Hindlimb muscle (tissue), 1 donor: ENCODE measurements around the gene NDUFA11. TPM values are rescaled to one million over a fixed set of nuclear protein-coding genes. Genes with fewer than 3 reads are reported as not detected.
A peak's percentile ranks its signal among the peaks of the same experiment; 100 is the strongest.
"Not testable (repeated sequence)": the region's sequence is repeated elsewhere in the genome, so short reads cannot be mapped to it uniquely, and the experiment has no call there.

Experiments
- DNase-seq: peaks from one replicate; pipeline ENCODE4 v3.0.0-alpha.2; 2013
- polyA plus RNA-seq: library from polyadenylated mRNA; unstranded; fragments of 120-200 nt; gene quantifications from one replicate; pipeline ENCODE4 v1.2.1, GENCODE V29; 2013; ENCODE audit not compliant: insufficient read length

NDUFA11 gene
- polyA plus RNA-seq, 1 donor = 215 TPM

- DNase-seq = not testable (repeated sequence)
Measured at GRCh38 chr19:5884065-5884811, 19.4 kb downstream of the NDUFA11 start.

GRCh38 chr19:5883157-5883873 lies 20.3 kb downstream of the NDUFA11 start:
- DNase-seq = not testable (repeated sequence)

GRCh38 chr19:5882421-5882968 lies 21.1 kb downstream of the NDUFA11 start:
- no peak for DNase-seq

GRCh38 chr19:5881543-5882299 lies 21.9 kb downstream of the NDUFA11 start:
- no peak for DNase-seq

- peak; percentile 77 for DNase-seq
Measured at GRCh38 chr19:5880604-5881078, 22.9 kb downstream of the NDUFA11 start.

GRCh38 chr19:5880196-5880595 lies 23.4 kb downstream of the NDUFA11 start:
- no peak for DNase-seq

GRCh38 chr19:5877882-5878281 lies 25.7 kb downstream of the NDUFA11 start:
- no peak for DNase-seq

GRCh38 chr19:5877427-5877826 lies 26.2 kb downstream of the NDUFA11 start:
- DNase-seq = no peak

DNA sequence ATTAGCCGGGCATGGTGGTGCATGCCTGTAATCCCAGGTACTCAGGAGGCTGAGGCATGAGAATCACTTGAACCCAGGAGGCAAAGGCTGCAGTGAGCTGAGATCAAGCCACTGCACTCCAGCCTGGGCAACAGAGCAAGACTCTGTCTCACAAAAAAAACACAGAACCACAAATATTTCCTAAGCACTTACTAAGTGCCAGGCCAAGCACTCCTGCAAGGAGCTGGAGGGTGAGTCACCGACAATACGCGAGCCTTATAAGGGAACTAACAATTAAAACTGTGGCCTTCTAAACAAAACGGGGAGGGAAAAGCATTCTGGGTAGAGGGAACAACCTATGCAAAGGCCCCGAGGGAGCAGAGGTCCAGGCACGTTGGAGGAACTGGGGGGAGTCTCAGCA lies 29.1 kb downstream of the NDUFA11 start:
- not testable (repeated sequence) for DNase-seq

DNA sequence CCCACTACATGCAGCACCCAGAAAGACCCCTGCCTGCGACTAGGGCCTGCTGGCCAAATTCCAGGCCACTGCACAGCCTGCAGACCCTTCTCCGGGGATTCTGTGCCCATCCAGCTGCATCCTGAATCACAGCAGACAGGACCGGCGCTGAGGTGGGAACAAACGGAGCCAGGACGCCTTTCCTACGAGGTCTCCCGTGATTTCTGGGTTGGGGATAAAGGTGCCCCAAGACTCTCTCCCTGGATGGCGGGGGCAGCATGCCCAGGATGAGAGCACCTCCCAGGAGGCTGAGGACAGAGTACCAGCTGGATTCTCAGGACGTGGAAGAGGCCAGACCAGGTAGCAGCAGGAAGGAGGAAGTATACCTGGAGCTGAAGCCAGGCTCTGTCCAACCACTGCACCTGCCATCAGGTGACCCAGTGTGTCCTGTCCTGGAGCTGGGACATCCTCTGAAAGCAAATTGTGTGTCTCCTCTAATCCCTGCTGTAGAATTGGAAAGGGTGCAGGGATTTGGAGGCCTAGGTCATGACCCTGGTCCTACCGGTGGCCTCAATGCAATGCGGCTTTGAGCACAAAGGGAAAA lies 29.9 kb downstream of the NDUFA11 start:
- DNase-seq = no peak

- no peak for DNase-seq
Measured at GRCh38 chr19:5870986-5871394, 32.6 kb downstream of the NDUFA11 start.

GRCh38 chr19:5867201-5868136 lies 36.1 kb downstream of the NDUFA11 start:
- no peak for DNase-seq

- DNase-seq = no peak
Measured at GRCh38 chr19:5865772-5866171, 37.8 kb downstream of the NDUFA11 start.

DNA sequence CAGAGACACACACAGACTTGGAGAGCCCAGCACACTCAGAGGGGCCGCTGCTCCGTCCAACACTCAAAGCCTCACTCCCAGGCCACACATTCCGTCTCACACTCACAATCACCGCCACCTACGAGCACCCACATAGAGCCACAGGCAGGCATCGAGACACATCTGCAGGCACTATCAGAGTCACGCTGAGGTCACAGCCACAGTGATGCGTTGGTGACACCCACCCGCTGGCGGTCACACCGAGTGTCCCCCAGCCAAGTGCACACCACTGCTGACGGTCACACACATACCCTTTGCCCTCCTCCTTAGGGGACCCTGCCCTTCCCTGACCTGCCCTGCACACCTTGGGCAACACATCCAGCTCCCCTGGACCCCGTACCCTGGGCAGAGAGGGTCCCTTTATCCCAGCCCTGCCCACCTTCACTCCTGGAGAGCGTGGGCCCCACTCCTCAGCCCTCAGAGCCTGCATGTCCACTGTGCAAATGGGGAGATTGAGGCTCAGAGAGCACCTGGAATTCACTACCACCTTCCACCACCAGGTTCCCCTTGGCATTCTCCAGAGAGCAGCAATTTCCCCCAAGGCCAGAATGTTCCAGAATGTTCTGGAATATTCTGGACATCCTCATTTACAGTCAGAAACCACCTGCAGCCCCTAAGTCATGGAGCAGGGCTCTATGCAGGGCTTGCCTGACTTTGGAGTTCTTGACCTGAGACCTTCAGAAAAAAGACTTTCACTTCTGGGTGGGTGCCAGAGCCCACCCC lies 38.7 kb downstream of the NDUFA11 start:
- no peak for DNase-seq

DNA sequence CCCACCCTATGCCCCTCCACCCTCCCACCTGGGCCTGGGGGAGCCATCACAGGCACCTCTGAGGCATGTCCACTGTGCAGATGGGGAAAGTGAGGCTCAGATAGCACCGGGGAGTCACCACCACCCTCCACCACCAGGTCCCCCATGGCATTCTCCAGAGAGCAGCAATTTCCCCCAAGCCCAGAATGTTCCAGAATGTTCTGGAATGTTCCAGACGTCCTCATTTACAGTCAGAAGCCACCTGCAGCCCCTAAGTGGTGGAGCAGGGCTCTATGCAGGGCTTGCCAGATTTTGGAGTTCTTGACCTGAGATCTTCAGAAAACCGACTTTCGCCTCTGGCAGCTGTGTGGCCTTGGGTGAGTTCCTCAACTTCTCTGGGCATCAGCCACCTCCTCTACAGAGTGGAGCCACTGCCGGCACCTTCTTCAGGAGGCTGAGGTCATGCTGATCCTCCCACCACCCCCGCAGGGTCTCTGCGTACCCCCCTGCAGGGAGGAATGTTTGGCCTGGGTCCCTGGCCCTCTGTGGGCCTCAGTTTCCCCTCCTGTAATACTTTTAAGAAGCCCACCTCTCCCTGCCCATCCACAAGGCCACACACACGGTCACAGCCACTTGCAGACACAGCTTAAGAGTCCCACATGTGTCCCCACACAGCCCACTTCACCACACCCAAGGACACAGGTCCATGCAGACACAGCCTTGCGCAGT lies 39.4 kb downstream of the NDUFA11 start:
- DNase-seq = no peak

- DNase-seq = no peak
Measured at GRCh38 chr19:5863030-5863665, 40.4 kb downstream of the NDUFA11 start.

DNA sequence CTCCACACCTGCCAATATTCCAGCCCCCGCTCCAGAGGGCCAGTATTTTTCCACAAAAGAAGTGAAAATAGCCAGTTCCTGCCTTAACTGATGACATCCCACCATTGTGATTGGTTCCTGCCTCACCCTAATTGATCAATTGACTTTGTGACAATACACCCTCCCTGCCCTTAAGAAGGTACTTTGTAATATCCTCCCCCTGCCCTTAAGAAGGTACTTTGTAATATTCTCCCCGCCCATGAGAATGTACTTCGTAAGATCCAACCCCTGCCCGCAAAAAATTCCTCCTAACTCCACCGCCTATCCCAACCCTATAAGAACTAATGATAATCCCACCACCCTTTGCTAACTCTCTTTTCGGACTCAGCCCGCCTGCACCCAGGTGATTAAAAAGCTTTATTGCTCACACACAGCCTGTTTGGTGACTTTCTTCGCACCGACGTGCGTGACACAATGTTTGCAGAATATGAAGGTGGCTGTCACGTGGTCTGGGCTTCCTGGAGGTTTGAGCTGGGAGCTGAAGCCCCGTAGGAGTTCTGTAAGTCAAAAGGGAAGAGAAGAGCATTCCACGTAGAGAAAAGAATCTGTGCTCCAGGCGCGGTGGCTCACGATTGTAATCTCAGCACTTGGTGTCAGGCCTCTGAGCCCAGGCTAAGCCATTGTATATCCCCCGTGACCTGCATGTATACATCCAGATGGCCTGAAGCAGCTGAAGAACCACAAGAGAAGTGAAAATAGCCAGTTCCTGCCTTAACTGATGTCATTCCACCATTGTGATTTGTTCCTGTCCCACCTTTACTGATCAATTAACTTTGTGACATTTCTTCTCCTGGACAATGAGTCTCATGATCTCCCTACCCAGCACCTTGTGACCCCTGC lies 46.1 kb downstream of the NDUFA11 start:
- DNase-seq = no peak

- not testable (repeated sequence) for DNase-seq
Measured at GRCh38 chr19:5855151-5855550, 48.4 kb downstream of the NDUFA11 start.
